D721Med (cell line): ENCODE results near the gene C2orf49.

Experiments
- DNase-seq: peaks from one replicate; pipeline ENCODE4 v3.0.0; 2011; ENCODE audit warnings: low spot score; ENCODE audit not compliant: insufficient read length
- FAIRE-seq: peaks from 2 replicates; lab custom pipeline; 2011; peaks lifted over from hg19 to GRCh38; lab: Jason Lieb, UNC
- CTCF ChIP-seq: IDR thresholded peaks from 2 replicates; pipeline ENCODE4 v1.5.1; 2012; ENCODE audit warnings: mild to moderate bottlenecking, control low read depth; ENCODE audit not compliant: insufficient read depth; ENCODE audit errors: missing control alignments

Gene C2orf49

GRCh38 chr2:105377871-105378270 lies 40.5 kb downstream of the C2orf49 start:
- TF ChIP-seq CTCF = no peak
- FAIRE-seq = no peak
- DNase-seq = no peak

GRCh38 chr2:105378276-105378840 lies 41.0 kb downstream of the C2orf49 start:
- FAIRE-seq = no peak
- DNase-seq = no peak
- TF ChIP-seq CTCF = no peak

- no peak for TF ChIP-seq CTCF
- FAIRE-seq = no peak
- DNase-seq = no peak
Observed at GRCh38 chr2:105378921-105379383, 41.6 kb downstream of the C2orf49 start.

GRCh38 chr2:105379741-105380186 lies 42.4 kb downstream of the C2orf49 start:
- no peak for FAIRE-seq
- DNase-seq = no peak
- TF ChIP-seq CTCF = no peak

GRCh38 chr2:105380432-105381100 lies 43.2 kb downstream of the C2orf49 start:
- FAIRE-seq (no peak), DNase-seq (no peak)
- no peak for TF ChIP-seq CTCF

- FAIRE-seq (no peak), DNase-seq (no peak)
- no peak for TF ChIP-seq CTCF
Observed at GRCh38 chr2:105381101-105381668, 43.8 kb downstream of the C2orf49 start.

- DNase-seq (no peak), FAIRE-seq (no peak)
- no peak for TF ChIP-seq CTCF
Observed at GRCh38 chr2:105382177-105382576, 44.8 kb downstream of the C2orf49 start.
